GM23338 (cell line): ENCODE results near the gene MS4A15.

ENCODE experiments used
- POLR2AphosphoS5 ChIP-seq: IDR thresholded peaks from 2 replicates; pipeline ENCODE4 v1.6.1; 2016; ENCODE audit warnings: antibody characterized with exemption, low read depth
- STAT1 ChIP-seq: IDR thresholded peaks from one replicate; pipeline ENCODE4 v1.6.1; 2016; ENCODE audit warnings: antibody characterized with exemption; ENCODE audit not compliant: unreplicated experiment
- TF ChIP-seq, protein P1 (sequence below), 2 experiments: fragments of 200-600 bp in 1 of 2; sonication (generic) in 1 of 2; conservative IDR thresholded peaks; 2 replicates each; pipeline versions ENCODE4 v1.5.1 to v1.6.1; 2016 to 2017; ENCODE audit warnings: antibody characterized with exemption in 2 of 2, low read depth in 2 of 2, mild to moderate bottlenecking in 2 of 2, moderate library complexity in 1 of 2

DNA sequence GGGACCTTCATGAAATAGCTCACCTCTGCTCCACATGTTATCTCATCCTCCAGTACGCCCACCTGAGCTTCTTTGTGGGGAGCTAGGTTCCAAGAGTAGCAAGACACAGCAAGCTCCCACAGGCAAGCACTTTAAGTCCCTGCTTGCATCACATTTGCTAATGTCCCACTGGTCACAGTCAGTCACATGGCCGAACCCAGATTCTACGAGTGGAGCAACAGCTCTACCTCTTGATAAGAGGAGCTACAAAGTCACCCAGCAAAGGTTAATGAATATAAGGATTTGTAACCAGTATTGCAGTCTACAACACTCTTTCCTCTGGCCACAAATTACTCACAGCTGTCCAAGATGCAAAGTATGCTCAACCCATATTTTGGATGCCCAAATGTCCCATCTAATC is 15.2 kb upstream of the MS4A15 start:
- TF ChIP-seq POLR2AphosphoS5, result no peak
- TF ChIP-seq, protein P1, sequence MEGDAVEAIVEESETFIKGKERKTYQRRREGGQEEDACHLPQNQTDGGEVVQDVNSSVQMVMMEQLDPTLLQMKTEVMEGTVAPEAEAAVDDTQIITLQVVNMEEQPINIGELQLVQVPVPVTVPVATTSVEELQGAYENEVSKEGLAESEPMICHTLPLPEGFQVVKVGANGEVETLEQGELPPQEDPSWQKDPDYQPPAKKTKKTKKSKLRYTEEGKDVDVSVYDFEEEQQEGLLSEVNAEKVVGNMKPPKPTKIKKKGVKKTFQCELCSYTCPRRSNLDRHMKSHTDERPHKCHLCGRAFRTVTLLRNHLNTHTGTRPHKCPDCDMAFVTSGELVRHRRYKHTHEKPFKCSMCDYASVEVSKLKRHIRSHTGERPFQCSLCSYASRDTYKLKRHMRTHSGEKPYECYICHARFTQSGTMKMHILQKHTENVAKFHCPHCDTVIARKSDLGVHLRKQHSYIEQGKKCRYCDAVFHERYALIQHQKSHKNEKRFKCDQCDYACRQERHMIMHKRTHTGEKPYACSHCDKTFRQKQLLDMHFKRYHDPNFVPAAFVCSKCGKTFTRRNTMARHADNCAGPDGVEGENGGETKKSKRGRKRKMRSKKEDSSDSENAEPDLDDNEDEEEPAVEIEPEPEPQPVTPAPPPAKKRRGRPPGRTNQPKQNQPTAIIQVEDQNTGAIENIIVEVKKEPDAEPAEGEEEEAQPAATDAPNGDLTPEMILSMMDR (conservative IDR thresholded peaks at IDR 0.05; ENCODE audit: low read depth in 2 of 2), result no peak
- TF ChIP-seq STAT1, result no peak
